B cell (primary cell): ENCODE data around the gene BEAN1.

Source experiments
- CTCF ChIP-seq: fragments of 200-600 bp; IDR thresholded peaks from one replicate; pipeline ENCODE4 v1.8.0; 2022; ENCODE audit warnings: antibody characterized with exemption, mild to moderate bottlenecking
- EZH2 ChIP-seq: IDR thresholded peaks from 2 replicates; pipeline ENCODE4 v1.6.1; 2012; ENCODE audit warnings: borderline replicate concordance, low read depth, mild to moderate bottlenecking, moderate library complexity, low read length; ENCODE audit not compliant: insufficient read depth, poor library complexity, severe bottlenecking

GRCh38 chr16:66469947-66470546, 43.0 kb downstream of the BEAN1 start:
- TF ChIP-seq CTCF = no peak
- TF ChIP-seq EZH2 = no peak
